ENCODE results near the gene KLKB1.

The KLKB1 gene

DNA sequence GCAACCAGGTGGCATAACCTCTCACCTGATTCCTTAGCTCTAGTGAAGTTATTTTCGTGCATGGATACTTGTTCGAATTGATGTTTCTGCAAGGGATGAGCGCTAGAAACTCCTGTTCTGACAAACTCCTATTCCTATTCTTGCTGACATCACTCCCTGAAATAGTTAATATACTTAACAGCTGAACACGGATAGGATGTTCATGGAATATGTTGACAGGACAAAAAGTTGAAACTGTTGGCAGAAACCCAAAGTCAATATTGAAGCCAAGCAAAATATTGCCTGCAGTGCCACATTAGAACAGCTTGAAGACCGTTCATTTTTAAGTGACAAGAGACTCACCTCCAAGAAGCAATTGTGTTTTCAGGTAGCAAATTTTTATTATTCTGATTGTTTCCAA lies at the start of gene KLKB1:
TSS of gene KLKB1 (plus strand) at position 287 of the 400 bp plus-strand sequence. CDS start 689 bp downstream, outside the sequence.
- no peak for TF ChIP-seq CTCF (conservative IDR thresholded peaks at IDR 0.05; ENCODE audit: control insufficient read depth, insufficient read depth, low read depth, low read length)
- DNase-seq (ENCODE audit: low read depth): no peak
- H3K4me3 ChIP-seq (ENCODE audit: control insufficient read depth, low read depth, low read length): no peak within 1 kb of the TSS

- no peak overlapping the region for H3K4me3 ChIP-seq (ENCODE audit: control insufficient read depth, low read depth, low read length)
- DNase-seq (ENCODE audit: low read depth): no peak
Observed at GRCh38 chr4:186188107-186188506, 39.2 kb upstream of the KLKB1 start.

DNA sequence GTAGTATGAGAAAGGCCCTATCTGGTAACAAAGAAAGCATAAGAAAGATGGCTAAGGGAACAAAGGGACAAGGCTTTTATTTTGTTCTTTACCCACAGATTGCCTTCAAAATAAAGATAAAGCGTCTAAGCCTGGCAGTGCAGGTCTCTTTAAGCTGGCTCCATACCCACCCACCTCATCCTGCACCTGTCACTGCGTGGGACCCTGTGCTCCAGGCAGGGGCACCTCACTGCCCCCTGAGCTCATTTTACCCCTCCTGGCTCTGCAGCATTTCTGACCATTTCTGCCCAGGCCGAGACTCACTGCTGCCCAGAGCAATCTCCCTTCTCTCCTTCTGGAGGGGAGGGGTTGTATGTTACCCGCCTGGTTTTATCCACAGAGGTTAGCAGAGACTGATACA lies 37.7 kb upstream of the KLKB1 start:
- no peak for TF ChIP-seq CTCF (conservative IDR thresholded peaks at IDR 0.05; ENCODE audit: control insufficient read depth, insufficient read depth, low read depth, low read length)
- H3K4me3 ChIP-seq (ENCODE audit: control insufficient read depth, low read depth, low read length): no peak overlapping the region
- DNase-seq (ENCODE audit: low read depth): no peak

More at GRCh38 chr4:186188107-186188506, 39.2 kb upstream of the KLKB1 start:
- no peak for TF ChIP-seq CTCF (conservative IDR thresholded peaks at IDR 0.05; ENCODE audit: control insufficient read depth, insufficient read depth, low read depth, low read length)

GRCh38 chr4:186190581-186191199 lies 36.6 kb upstream of the KLKB1 start:
- DNase-seq (ENCODE audit: low read depth): peak; percentile 18
- no peak for TF ChIP-seq CTCF (conservative IDR thresholded peaks at IDR 0.05; ENCODE audit: control insufficient read depth, insufficient read depth, low read depth, low read length)

GRCh38 chr4:186191200-186192065 lies 35.9 kb upstream of the KLKB1 start, which contains the start of gene CYP4V2:
Gene CYP4V2, plus strand, starts transcription at chr4:186191567. Its CDS starts 257 bp downstream, at chr4:186191824.
- no peak for TF ChIP-seq CTCF (conservative IDR thresholded peaks at IDR 0.05; ENCODE audit: control insufficient read depth, insufficient read depth, low read depth, low read length)
- H3K4me3 ChIP-seq (ENCODE audit: control insufficient read depth, low read depth, low read length): peak within 1 kb of the TSS; percentile 82
- DNase-seq (ENCODE audit: low read depth): peak; percentile 70

More at GRCh38 chr4:186190581-186191199, 36.6 kb upstream of the KLKB1 start:
- peak overlapping the region; percentile 82 for H3K4me3 ChIP-seq (ENCODE audit: control insufficient read depth, low read depth, low read length)

- peak; percentile 51 for DNase-seq (ENCODE audit: low read depth)
- H3K4me3 ChIP-seq (ENCODE audit: control insufficient read depth, low read depth, low read length): peak overlapping the region; percentile 82
- no peak for TF ChIP-seq CTCF (conservative IDR thresholded peaks at IDR 0.05; ENCODE audit: control insufficient read depth, insufficient read depth, low read depth, low read length)
Observed at GRCh38 chr4:186192066-186192612, 35.2 kb upstream of the KLKB1 start.

All from fibroblast of mammary gland (primary cell).